Astrocyte (in vitro differentiated cells and primary cell): ENCODE data around the gene SLC44A3. TPM values are rescaled to one million over a fixed set of nuclear protein-coding genes. Genes with fewer than 3 reads are reported as not detected.
A peak's percentile ranks its signal among the peaks of the same experiment; 100 is the strongest.

Experiments
- DNase-seq: peaks from one replicate; pipeline ENCODE4 v3.0.0-alpha.2; 2010; ENCODE audit warnings: low read depth
- FAIRE-seq: peaks from 2 replicates; lab custom pipeline; 2011; peaks lifted over from hg19 to GRCh38; lab: Jason Lieb, UNC
- H2AFZ ChIP-seq: 2 replicates; pipeline ENCODE4 v1.6.0; 2012; ENCODE audit warnings: low read depth, low read length, inconsistent platforms
- H3K27ac ChIP-seq: 2 replicates; pipeline ENCODE4 v1.5.1; 2011; ENCODE audit warnings: low read depth, low read length, inconsistent platforms
- H3K27me3 ChIP-seq: 2 replicates; pipeline ENCODE4 v1.6.0; 2011; ENCODE audit warnings: low read length, inconsistent platforms; ENCODE audit not compliant: insufficient read depth
- H3K36me3 ChIP-seq: 2 replicates; pipeline ENCODE4 v1.5.1; 2011; ENCODE audit warnings: low read length, inconsistent platforms; ENCODE audit not compliant: insufficient read depth
- H3K4me1 ChIP-seq: 2 replicates; pipeline ENCODE4 v1.5.1; 2011; ENCODE audit warnings: low read length, inconsistent platforms; ENCODE audit not compliant: insufficient read depth
- H3K4me2 ChIP-seq: 2 replicates; pipeline ENCODE4 v1.6.0; 2012; ENCODE audit warnings: low read length, inconsistent platforms
- H3K4me3 ChIP-seq: 2 replicates; pipeline ENCODE4 v1.5.1; 2011; ENCODE audit warnings: low read depth, mild to moderate bottlenecking, low read length, inconsistent platforms; ENCODE audit not compliant: insufficient read depth
- H3K79me2 ChIP-seq: 2 replicates; pipeline ENCODE4 v1.6.0; 2012; ENCODE audit warnings: mild to moderate bottlenecking, low read length, inconsistent platforms; ENCODE audit not compliant: insufficient read depth
- H3K9ac ChIP-seq: 2 replicates; pipeline ENCODE4 v1.6.0; 2012; ENCODE audit warnings: mild to moderate bottlenecking, low read length, inconsistent platforms
- H3K9me3 ChIP-seq: 2 replicates; pipeline ENCODE4 v1.5.1; 2012; ENCODE audit warnings: low read depth, mild to moderate bottlenecking, low read length, inconsistent platforms; ENCODE audit not compliant: insufficient read depth
- H4K20me1 ChIP-seq: 2 replicates; pipeline ENCODE4 v1.6.0; 2012; ENCODE audit warnings: low read length, inconsistent platforms; ENCODE audit not compliant: insufficient read depth
- H3K27ac Mint-ChIP-seq: one replicate; pipeline ENCODE4 v1.8.0; 2021; ENCODE audit warnings: mild to moderate bottlenecking, mixed read lengths; ENCODE audit not compliant: unreplicated experiment
- H3K27me3 Mint-ChIP-seq: one replicate; pipeline ENCODE4 v1.8.0; 2021; ENCODE audit warnings: low read depth, mixed read lengths; ENCODE audit not compliant: unreplicated experiment
- H3K36me3 Mint-ChIP-seq: one replicate; pipeline ENCODE4 v1.8.0; 2021; ENCODE audit warnings: low read depth, mixed read lengths; ENCODE audit not compliant: unreplicated experiment
- H3K4me1 Mint-ChIP-seq: one replicate; pipeline ENCODE4 v1.8.0; 2021; ENCODE audit warnings: low read depth, mixed read lengths; ENCODE audit not compliant: unreplicated experiment
- H3K4me3 Mint-ChIP-seq: one replicate; pipeline ENCODE4 v1.8.0; 2021; ENCODE audit warnings: mild to moderate bottlenecking, moderate library complexity, mixed read lengths; ENCODE audit not compliant: unreplicated experiment
- H3K9me3 Mint-ChIP-seq: one replicate; pipeline ENCODE4 v1.8.0; 2021; ENCODE audit warnings: mild to moderate bottlenecking, mixed read lengths; ENCODE audit not compliant: unreplicated experiment
- EZH2 ChIP-seq: IDR thresholded peaks from 2 replicates; pipeline ENCODE4 v1.6.1; 2012; ENCODE audit warnings: mild to moderate bottlenecking, low read length, inconsistent platforms; ENCODE audit not compliant: insufficient read depth
- total RNA-seq: library from RNA; stranded (reverse); gene quantifications from 2 replicates; pipeline ENCODE4 v1.2.1, GENCODE V29; 2021
- TF ChIP-seq, protein P1 (sequence below): IDR thresholded peaks from 2 replicates; pipeline ENCODE4 v1.5.1; 2011; ENCODE audit warnings: low read depth, mild to moderate bottlenecking, inconsistent platforms, low read length, moderate library complexity; ENCODE audit not compliant: insufficient read depth

SLC44A3 gene
- total RNA-seq, 1 donor from 2014 or later: 3.7 TPM

DNA sequence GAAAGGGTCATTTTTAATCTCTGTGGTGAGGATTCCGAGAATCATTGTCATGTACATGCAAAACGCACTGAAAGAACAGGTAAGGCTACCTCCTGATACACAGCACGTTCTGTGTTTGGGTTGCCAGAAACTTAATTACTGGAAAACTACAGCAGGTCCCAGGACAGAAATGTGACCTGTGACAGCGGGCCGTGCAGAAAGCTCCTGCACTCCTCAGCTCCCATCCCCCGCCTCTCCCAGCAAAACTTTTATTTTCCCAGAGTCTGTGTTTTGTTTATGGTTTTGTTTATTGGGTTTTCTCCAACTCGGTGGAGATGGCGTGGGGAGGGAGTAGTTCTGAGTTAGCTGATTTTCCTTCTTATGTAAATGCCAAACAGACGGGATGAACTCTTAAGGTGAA is 44.7 kb downstream of the SLC44A3 start:
- Histone ChIP-seq H3K9ac (peak overlapping the region; percentile 80), H4K20me1 (no peaks in the 10 kb centered on the region), H3K4me3 (peak overlapping the region; percentile 35), H3K79me2 (no peaks in the 10 kb centered on the region), H3K9me3 (no peaks in the 10 kb centered on the region), H3K4me2 (peak overlapping the region; percentile 75), H3K36me3 (no peaks in the 10 kb centered on the region), H3K27me3 (no peaks in the 10 kb centered on the region), H3K4me1 (peaks cover 51% of the 10 kb centered on the region), H2AFZ (peak overlapping the region; percentile 11), H3K27ac (peak overlapping the region; percentile 97)
- H3K9me3 Mint-ChIP-seq: no peaks in the 10 kb centered on the region
- H3K4me1 Mint-ChIP-seq: peaks cover 60% of the 10 kb centered on the region
- FAIRE-seq (no peak), DNase-seq (no peak)
- H3K36me3 Mint-ChIP-seq: no peaks in the 10 kb centered on the region
- peak overlapping the region; percentile 17 for H3K4me3 Mint-ChIP-seq
- peak overlapping the region; percentile 99 for H3K27ac Mint-ChIP-seq
- H3K27me3 Mint-ChIP-seq: no peaks in the 10 kb centered on the region
- no peak for TF ChIP-seq EZH2
- TF ChIP-seq, protein P1, sequence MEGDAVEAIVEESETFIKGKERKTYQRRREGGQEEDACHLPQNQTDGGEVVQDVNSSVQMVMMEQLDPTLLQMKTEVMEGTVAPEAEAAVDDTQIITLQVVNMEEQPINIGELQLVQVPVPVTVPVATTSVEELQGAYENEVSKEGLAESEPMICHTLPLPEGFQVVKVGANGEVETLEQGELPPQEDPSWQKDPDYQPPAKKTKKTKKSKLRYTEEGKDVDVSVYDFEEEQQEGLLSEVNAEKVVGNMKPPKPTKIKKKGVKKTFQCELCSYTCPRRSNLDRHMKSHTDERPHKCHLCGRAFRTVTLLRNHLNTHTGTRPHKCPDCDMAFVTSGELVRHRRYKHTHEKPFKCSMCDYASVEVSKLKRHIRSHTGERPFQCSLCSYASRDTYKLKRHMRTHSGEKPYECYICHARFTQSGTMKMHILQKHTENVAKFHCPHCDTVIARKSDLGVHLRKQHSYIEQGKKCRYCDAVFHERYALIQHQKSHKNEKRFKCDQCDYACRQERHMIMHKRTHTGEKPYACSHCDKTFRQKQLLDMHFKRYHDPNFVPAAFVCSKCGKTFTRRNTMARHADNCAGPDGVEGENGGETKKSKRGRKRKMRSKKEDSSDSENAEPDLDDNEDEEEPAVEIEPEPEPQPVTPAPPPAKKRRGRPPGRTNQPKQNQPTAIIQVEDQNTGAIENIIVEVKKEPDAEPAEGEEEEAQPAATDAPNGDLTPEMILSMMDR: no peak

DNA sequence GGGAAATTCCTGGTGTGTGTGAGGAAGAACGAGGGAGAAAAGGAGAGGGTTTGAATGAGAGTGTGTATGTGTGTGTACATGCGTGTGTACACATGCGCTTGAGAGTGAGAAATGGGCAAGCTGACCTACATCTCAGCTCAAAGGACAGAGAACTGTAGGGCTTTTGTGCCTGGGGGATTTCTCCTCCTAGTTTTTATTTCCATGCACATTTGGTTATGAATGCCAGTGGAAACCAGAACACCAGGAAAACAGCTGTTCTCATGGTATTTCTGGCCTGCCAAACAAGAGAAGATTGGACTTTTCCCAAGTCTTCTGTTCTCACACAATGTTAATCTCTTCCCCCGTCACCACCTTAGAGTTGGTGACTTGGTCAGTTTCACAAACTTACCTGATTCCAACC is 45.2 kb downstream of the SLC44A3 start:
- no peaks in the 10 kb centered on the region for H3K36me3 ChIP-seq
- H3K9ac ChIP-seq: peak overlapping the region; percentile 80
- H3K9me3 ChIP-seq: no peaks in the 10 kb centered on the region
- no peak overlapping the region for H2AFZ ChIP-seq
- Mint-ChIP-seq H3K36me3 (peaks cover 3% of the 10 kb centered on the region), H3K9me3 (no peaks in the 10 kb centered on the region), H3K4me3 (no peak overlapping the region), H3K27me3 (no peaks in the 10 kb centered on the region), H3K4me1 (peaks cover 62% of the 10 kb centered on the region), H3K27ac (peak overlapping the region; percentile 99)
- no peaks in the 10 kb centered on the region for H4K20me1 ChIP-seq
- no peak overlapping the region for H3K4me3 ChIP-seq
- peak; percentile 84 for DNase-seq
- peak overlapping the region; percentile 97 for H3K27ac ChIP-seq
- H3K27me3 ChIP-seq: no peaks in the 10 kb centered on the region
- H3K4me1 ChIP-seq: peaks cover 51% of the 10 kb centered on the region
- H3K79me2 ChIP-seq: no peaks in the 10 kb centered on the region
- peak; percentile 29 for FAIRE-seq
- peak overlapping the region; percentile 75 for H3K4me2 ChIP-seq
- TF ChIP-seq, protein P1: no peak
- TF ChIP-seq EZH2: no peak

DNA sequence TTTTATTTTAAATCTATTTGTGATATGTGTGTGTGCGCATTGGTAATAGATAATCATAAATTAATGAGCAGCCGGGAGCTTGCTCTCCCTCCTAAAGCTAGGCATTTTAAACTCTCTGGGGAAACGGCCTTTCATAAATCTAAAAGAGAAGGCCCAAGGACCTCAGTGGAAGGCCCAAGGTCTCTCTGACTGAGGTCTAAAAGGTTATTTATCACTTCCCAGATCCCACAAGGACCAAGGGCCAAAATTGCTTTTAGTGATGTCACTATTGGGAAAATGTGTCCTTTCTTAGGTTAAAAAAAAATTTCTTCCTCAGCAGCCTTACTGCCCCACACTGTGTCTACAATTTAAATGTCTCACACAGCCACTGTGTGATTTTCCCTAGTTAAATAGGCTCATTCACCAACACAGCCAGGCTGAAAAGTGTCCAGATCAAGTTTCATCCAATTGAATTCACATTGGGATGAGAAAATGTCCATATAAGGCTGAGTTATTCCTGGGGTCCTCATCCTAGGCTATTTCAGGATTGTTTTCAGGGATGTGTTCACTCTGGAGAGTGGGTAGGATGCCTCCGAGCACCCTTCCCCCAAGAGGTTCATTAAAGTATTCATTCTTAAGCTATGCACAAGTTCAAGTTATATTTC is 46.1 kb downstream of the SLC44A3 start:
- Histone ChIP-seq H3K27me3 (no peaks in the 10 kb centered on the region), H3K36me3 (no peaks in the 10 kb centered on the region), H3K4me1 (peaks cover 58% of the 10 kb centered on the region), H3K9ac (peak overlapping the region; percentile 71), H2AFZ (peak overlapping the region; percentile 22), H3K4me2 (peak overlapping the region; percentile 56), H4K20me1 (no peaks in the 10 kb centered on the region), H3K27ac (peak overlapping the region; percentile 97), H3K9me3 (no peaks in the 10 kb centered on the region), H3K79me2 (no peaks in the 10 kb centered on the region), H3K4me3 (peak overlapping the region; percentile 31)
- peaks cover 3% of the 10 kb centered on the region for H3K36me3 Mint-ChIP-seq
- peak overlapping the region; percentile 58 for H3K4me3 Mint-ChIP-seq
- H3K27ac Mint-ChIP-seq: peak overlapping the region; percentile 99
- H3K4me1 Mint-ChIP-seq: peaks cover 69% of the 10 kb centered on the region
- no peak for FAIRE-seq
- H3K9me3 Mint-ChIP-seq: no peaks in the 10 kb centered on the region
- H3K27me3 Mint-ChIP-seq: no peaks in the 10 kb centered on the region
- peak; percentile 88 for DNase-seq
- no peak for TF ChIP-seq EZH2
- TF ChIP-seq, protein P1: no peak
